GM19035 (cell line): ENCODE measurements around the gene BRIX1.
"Not testable (repeated sequence)": the region's sequence is repeated elsewhere in the genome, so short reads cannot be mapped to it uniquely, and the experiment has no call there.

Experiments used
- ATAC-seq: cut with Tn5 transposase; IDR thresholded peaks from one replicate; pipeline ENCODE4 v1.9.1; 2021; ENCODE audit not compliant: unreplicated experiment

BRIX1 gene

GRCh38 chr5:34957857-34958690, 42.6 kb downstream of the BRIX1 start:
- no peak for ATAC-seq

GRCh38 chr5:34959323-34959722, 43.8 kb downstream of the BRIX1 start:
- peak; percentile 93 for ATAC-seq

DNA sequence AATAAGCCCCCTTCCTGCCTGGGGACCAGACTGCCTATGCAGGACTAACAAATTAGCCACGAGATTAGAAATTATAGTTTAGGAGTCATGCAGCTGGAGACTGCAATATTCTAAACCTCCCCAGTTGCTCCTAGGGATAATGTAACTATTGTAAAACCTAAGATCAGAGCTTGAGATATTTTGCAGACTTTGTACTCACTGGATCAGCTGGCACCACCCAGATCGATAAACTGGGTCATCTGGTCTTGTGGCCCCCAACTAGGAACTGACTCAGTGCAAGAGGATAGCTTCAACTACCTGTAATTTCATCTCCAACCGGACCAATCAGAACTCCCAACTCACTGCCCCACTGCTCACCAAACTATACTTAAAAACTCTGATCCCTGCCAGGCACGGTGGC, 52.0 kb downstream of the BRIX1 start:
- no peak for ATAC-seq

DNA sequence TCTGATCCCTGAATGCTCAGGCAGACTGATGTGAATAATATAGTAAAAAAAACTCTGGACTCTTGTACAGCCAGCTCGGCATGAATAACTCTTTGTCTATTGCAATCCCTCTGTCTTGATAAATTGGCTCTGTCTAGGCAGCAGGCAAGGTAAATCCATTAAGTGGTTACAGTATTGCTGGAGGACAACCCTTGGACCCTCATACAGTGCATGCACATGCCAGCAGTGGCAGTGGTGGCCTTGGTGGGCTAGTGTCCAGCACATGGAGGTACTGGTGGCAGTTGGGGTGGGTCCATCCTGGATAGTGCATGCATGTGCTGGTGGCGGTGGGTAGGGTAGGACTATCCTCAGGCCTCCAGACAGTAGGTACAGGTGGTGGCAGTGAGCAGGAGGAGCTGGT, 52.7 kb downstream of the BRIX1 start:
- ATAC-seq: no peak

DNA sequence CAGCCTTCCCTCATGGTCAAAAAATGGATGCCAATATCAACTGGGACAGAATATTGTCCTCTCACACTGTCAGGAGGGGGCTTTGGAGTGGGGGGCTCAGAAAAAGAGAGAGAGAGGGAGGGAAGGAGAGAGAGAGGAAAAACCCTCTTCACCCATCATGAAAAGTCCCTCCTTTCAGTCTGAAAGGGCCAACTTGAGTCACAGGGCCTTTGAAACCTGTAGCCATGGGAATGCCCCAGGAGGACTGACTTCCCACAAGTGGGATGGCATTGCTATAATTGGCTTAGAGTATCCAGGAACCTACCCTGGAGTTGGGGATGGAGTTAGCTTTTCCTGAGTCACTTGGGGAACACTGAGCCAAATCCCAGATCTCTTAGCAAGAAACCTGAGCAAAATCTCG, 55.0 kb downstream of the BRIX1 start:
- no peak for ATAC-seq

DNA sequence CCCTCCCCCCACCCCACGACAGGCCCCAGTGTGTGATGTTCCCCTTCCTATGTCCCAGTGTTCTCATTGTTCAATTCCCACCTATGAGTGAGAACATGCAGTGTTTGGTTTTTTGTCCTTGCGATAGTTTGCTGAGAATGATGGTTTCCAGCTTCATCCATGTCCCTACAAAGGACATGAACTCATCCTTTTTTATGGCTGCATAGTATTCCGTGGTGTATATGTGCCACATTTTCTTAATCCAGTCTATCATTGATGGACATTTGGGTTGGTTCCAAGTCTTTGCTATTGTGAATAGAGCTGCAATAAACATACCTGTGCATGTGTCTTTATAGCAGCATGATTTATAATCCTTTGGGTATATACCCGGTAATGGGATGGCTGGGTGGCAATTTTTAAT, 56.1 kb downstream of the BRIX1 start:
- ATAC-seq: not testable (repeated sequence)
